Stomach (tissue), 4 donors: ENCODE results near the gene APOLD1.

Experiments
- POLR2A ChIP-seq, 4 donors: fragments of 450-650 bp; IDR thresholded peaks; one replicate each; pipeline ENCODE4 v1.6.1; 2016; ENCODE audit warnings: antibody characterized with exemption in 4 of 4, control low read depth in 2 of 4, mild to moderate bottlenecking in 1 of 4, moderate library complexity in 1 of 4
- TF ChIP-seq, protein P1 (sequence below), 7 experiments: fragments of 450-650 bp in 4 of 7; fragments of 200-600 bp in 3 of 7; sonication (generic) in 3 of 7; IDR thresholded peaks; one replicate each; pipeline ENCODE4 v1.5.1; 2016 to 2019; ENCODE audit warnings: antibody characterized with exemption in 7 of 7, control low read depth in 2 of 7, mild to moderate bottlenecking in 1 of 7

DNA sequence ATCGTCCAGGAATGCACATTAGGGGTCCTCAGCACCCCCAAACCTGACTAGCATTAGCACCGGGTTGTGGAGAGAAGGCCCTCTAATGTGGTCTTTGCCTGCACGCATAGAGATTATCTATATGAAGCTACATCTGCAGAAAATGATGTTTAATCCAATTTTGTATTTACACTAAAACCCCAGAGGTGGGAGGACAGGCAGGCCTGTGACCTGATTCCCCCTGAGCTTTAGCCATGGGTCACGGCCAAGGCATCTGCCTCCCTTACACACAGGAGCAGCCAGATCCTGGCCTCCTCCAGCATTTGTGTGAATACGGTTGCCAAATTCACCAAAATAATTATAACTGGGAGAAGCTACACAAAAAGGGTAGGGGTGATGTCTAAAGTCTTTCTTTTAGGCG is 7.0 kb downstream of the APOLD1 start:
- TF ChIP-seq, protein P1, sequence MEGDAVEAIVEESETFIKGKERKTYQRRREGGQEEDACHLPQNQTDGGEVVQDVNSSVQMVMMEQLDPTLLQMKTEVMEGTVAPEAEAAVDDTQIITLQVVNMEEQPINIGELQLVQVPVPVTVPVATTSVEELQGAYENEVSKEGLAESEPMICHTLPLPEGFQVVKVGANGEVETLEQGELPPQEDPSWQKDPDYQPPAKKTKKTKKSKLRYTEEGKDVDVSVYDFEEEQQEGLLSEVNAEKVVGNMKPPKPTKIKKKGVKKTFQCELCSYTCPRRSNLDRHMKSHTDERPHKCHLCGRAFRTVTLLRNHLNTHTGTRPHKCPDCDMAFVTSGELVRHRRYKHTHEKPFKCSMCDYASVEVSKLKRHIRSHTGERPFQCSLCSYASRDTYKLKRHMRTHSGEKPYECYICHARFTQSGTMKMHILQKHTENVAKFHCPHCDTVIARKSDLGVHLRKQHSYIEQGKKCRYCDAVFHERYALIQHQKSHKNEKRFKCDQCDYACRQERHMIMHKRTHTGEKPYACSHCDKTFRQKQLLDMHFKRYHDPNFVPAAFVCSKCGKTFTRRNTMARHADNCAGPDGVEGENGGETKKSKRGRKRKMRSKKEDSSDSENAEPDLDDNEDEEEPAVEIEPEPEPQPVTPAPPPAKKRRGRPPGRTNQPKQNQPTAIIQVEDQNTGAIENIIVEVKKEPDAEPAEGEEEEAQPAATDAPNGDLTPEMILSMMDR (IDR thresholded peaks at IDR 0.05): no peak
- TF ChIP-seq POLR2A (IDR thresholded peaks at IDR 0.05): no peak
